Subcutaneous abdominal adipose tissue (tissue), 5 donors: Measurements from ENCODE around the gene RAB1B.

Experiments used
- H3K27ac ChIP-seq: one replicate; pipeline ENCODE4 v1.7.0; 2013; ENCODE audit warnings: low read depth, mild to moderate bottlenecking, inconsistent platforms, low read length, moderate library complexity
- H3K27me3 ChIP-seq, 5 donors: one replicate each; pipeline ENCODE4 v1.7.0; 2013; ENCODE audit warnings: low read length in 5 of 5, inconsistent platforms in 1 of 5; ENCODE audit not compliant: control insufficient read depth in 5 of 5, insufficient read depth in 4 of 5
- H3K36me3 ChIP-seq, 5 donors: one replicate each; pipeline ENCODE4 v1.7.0; 2013; ENCODE audit warnings: low read length in 5 of 5; ENCODE audit not compliant: control insufficient read depth in 5 of 5, insufficient read depth in 5 of 5
- H3K4me1 ChIP-seq, 5 donors: one replicate each; pipeline ENCODE4 v1.7.0; 2013; ENCODE audit warnings: low read length in 5 of 5, mild to moderate bottlenecking in 3 of 5, moderate library complexity in 1 of 5; ENCODE audit not compliant: control insufficient read depth in 5 of 5, insufficient read depth in 5 of 5
- H3K4me3 ChIP-seq, 5 donors: one replicate each; pipeline ENCODE4 v1.7.0; 2013; ENCODE audit warnings: low read length in 5 of 5, low read depth in 1 of 5
- H3K9ac ChIP-seq, 5 donors: one replicate each; pipeline ENCODE4 v1.7.0; 2013; ENCODE audit warnings: low read length in 5 of 5, mild to moderate bottlenecking in 4 of 5, moderate library complexity in 3 of 5
- H3K9me3 ChIP-seq, 5 donors: one replicate each; pipeline ENCODE4 v1.7.0; 2013; ENCODE audit warnings: low read length in 5 of 5; ENCODE audit not compliant: control insufficient read depth in 5 of 5
- donor health status: healthy.
- donor health status: healthy.
- donor health status: healthy.
- donor health status: healthy.
- donor health status: healthy.

RAB1B gene

DNA sequence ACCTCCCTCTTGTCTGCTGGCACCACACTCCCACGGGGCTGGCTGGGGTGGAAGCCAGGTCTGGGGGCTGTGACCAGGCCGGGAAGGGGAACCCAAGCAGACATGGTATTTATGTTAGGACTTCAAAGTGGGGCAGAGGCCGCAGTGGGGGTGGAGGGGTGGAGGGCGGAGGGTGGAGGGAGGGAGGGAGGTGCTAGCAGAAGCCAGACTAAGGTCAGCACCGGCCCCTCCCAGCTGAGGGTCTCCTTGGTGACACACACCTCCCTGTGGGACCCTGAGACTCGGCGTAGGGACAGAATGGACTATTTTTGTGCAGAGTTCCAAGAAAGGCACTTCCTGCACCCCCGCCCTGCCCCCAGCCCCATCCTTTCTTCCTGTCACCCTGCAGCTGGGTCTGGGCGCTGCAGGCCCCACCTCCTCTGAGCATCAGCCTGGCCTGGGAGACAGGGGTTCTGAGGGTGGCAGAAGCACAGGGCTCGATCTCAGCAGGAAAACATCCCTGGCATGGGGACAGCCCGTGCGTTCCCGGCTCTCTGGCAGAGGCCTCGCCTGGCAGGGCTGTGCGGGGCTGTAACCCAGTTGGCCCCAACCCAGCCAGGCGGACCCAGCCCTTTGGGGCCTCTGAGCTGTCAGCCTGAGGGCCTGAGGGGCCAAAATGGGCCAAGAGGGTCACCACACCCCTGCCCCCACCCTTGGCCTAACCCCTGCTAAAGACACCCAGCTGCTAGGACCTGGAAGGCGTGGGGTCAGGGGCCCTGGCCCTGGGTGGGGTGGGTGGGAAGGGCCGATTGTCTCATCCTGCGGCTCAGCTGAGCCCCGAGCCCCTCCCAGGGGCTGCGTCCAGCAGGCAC is 58.0 kb downstream of the RAB1B start:
- Histone ChIP-seq H3K27ac (peak overlapping the region; percentile 68), H3K36me3 (no peaks in the 10 kb centered on the region), H3K4me3 (peak overlapping the region in 1 of 5 donors; percentile 17), H3K9me3 (no peaks in the 10 kb centered on the region), H3K27me3 (no peaks in the 10 kb centered on the region), H3K9ac (peak overlapping the region in 1 of 5 donors; percentile 3), H3K4me1 (peaks cover 27 to 72% (median 70%) of the 10 kb centered on the region in 5 donors)
